Mammary epithelial cell (primary cell): ENCODE results near the gene CACNG8.

Experiments used
- CTCF ChIP-seq, 2 donors: IDR thresholded peaks in 1 of 2; conservative IDR thresholded peaks in 1 of 2; 2 replicates each; pipeline ENCODE4 v1.5.1; 2011 to 2012; ENCODE audit warnings: inconsistent platforms in 2 of 2, low read length in 2 of 2, mild to moderate bottlenecking in 2 of 2, control low read depth in 1 of 2, low read depth in 1 of 2; ENCODE audit not compliant: insufficient read depth in 1 of 2; ENCODE audit errors: extremely low read depth in 1 of 2
- EZH2 ChIP-seq: IDR thresholded peaks from 2 replicates; pipeline ENCODE4 v1.6.1; 2012; ENCODE audit warnings: low read length, inconsistent platforms, borderline replicate concordance

- no peak for TF ChIP-seq CTCF (conservative IDR thresholded peaks at IDR 0.05 in 1 of 2, IDR thresholded peaks at IDR 0.05 in 1 of 2; ENCODE audit: extremely low read depth in 1 of 2, insufficient read depth in 1 of 2, low read depth in 1 of 2, low read length in 2 of 2)
- TF ChIP-seq EZH2 = no peak
These were observed 47.7 kb downstream of the CACNG8 start for GRCh38 chr19:54010474-54010873.
